Measurements from ENCODE around the gene SIDT1.

Gene SIDT1

GRCh38 chr3:113623324-113623723 lies 91.0 kb downstream of the SIDT1 start:
- Histone ChIP-seq H3K27ac (ENCODE audit: low read length) (no peak overlapping the region), H2AFZ (ENCODE audit: low read depth, low read length) (no peak overlapping the region), H3K27me3 (ENCODE audit: low read depth, low read length) (no peaks in the 10 kb centered on the region), H3K9ac (ENCODE audit: low read length) (no peak overlapping the region), H3K4me3 (ENCODE audit: low read length) (no peak overlapping the region), H3K36me3 (replicated peaks; ENCODE audit: low read depth, low read length) (no peaks in the 10 kb centered on the region), H4K20me1 (ENCODE audit: insufficient read depth, low read length) (no peaks in the 10 kb centered on the region), H3K4me1 (ENCODE audit: low read length) (peaks cover 32% of the 10 kb centered on the region), H3K4me2 (ENCODE audit: low read length) (no peak overlapping the region), H3K9me3 (ENCODE audit: insufficient read depth, low read length) (no peaks in the 10 kb centered on the region), H3K79me2 (ENCODE audit: low read length) (no peaks in the 10 kb centered on the region)
- TF ChIP-seq EZH2phosphoT487 (IDR thresholded peaks at IDR 0.05; ENCODE audit: low read depth) (no peak), CTCF (IDR thresholded peaks at IDR 0.05; ENCODE audit: low read depth, low read length) (no peak; the same call in 1 of the 2 replicates)

GRCh38 chr3:113623811-113624210 lies 91.5 kb downstream of the SIDT1 start:
- Histone ChIP-seq H2AFZ (ENCODE audit: low read depth, low read length) (no peak overlapping the region), H3K4me3 (ENCODE audit: low read length) (no peak overlapping the region), H3K27ac (ENCODE audit: low read length) (no peak overlapping the region)

GRCh38 chr3:113625834-113626233 lies 93.5 kb downstream of the SIDT1 start:
- Histone ChIP-seq H2AFZ (ENCODE audit: low read depth, low read length) (peak overlapping the region; percentile 77), H3K27me3 (ENCODE audit: low read depth, low read length) (no peaks in the 10 kb centered on the region), H3K4me1 (ENCODE audit: low read length) (peaks cover 33% of the 10 kb centered on the region), H3K79me2 (ENCODE audit: low read length) (no peaks in the 10 kb centered on the region), H3K9ac (ENCODE audit: low read length) (peak overlapping the region; percentile 54), H3K9me3 (ENCODE audit: insufficient read depth, low read length) (no peaks in the 10 kb centered on the region), H3K4me2 (ENCODE audit: low read length) (peak overlapping the region; percentile 90), H3K27ac (ENCODE audit: low read length) (no peak overlapping the region), H3K36me3 (replicated peaks; ENCODE audit: low read depth, low read length) (no peaks in the 10 kb centered on the region), H4K20me1 (ENCODE audit: insufficient read depth, low read length) (no peaks in the 10 kb centered on the region), H3K4me3 (ENCODE audit: low read length) (peak overlapping the region; percentile 80)
- TF ChIP-seq CTCF (IDR thresholded peaks at IDR 0.05; ENCODE audit: low read depth, low read length) (no peak), EZH2phosphoT487 (IDR thresholded peaks at IDR 0.05; ENCODE audit: low read depth) (no peak)

More at GRCh38 chr3:113623811-113624210, 91.5 kb downstream of the SIDT1 start:
- peaks cover 32% of the 10 kb centered on the region for H3K4me1 ChIP-seq (ENCODE audit: low read length)
- TF ChIP-seq CTCF (IDR thresholded peaks at IDR 0.05; ENCODE audit: low read depth, low read length) = no peak
- TF ChIP-seq EZH2phosphoT487 (IDR thresholded peaks at IDR 0.05; ENCODE audit: low read depth) = no peak
- H3K79me2 ChIP-seq (ENCODE audit: low read length) = no peaks in the 10 kb centered on the region
- no peaks in the 10 kb centered on the region for H3K9me3 ChIP-seq (ENCODE audit: insufficient read depth, low read length)
- H3K9ac ChIP-seq (ENCODE audit: low read length) = no peak overlapping the region
- H3K36me3 ChIP-seq (replicated peaks; ENCODE audit: low read depth, low read length) = no peaks in the 10 kb centered on the region
- no peaks in the 10 kb centered on the region for H3K27me3 ChIP-seq (ENCODE audit: low read depth, low read length)
- H3K4me2 ChIP-seq (ENCODE audit: low read length) = no peak overlapping the region
- H4K20me1 ChIP-seq (ENCODE audit: insufficient read depth, low read length) = no peaks in the 10 kb centered on the region

- peak overlapping the region; percentile 90 for H3K4me2 ChIP-seq (ENCODE audit: low read length)
- H3K4me1 ChIP-seq (ENCODE audit: low read length) = peaks cover 42% of the 10 kb centered on the region
- H2AFZ ChIP-seq (ENCODE audit: low read depth, low read length) = peak overlapping the region; percentile 77
- H4K20me1 ChIP-seq (ENCODE audit: insufficient read depth, low read length) = no peaks in the 10 kb centered on the region
- peak overlapping the region; percentile 80 for H3K4me3 ChIP-seq (ENCODE audit: low read length)
- H3K27me3 ChIP-seq (ENCODE audit: low read depth, low read length) = no peaks in the 10 kb centered on the region
- H3K9ac ChIP-seq (ENCODE audit: low read length) = peak overlapping the region; percentile 54
- no peak overlapping the region for H3K27ac ChIP-seq (ENCODE audit: low read length)
- H3K79me2 ChIP-seq (ENCODE audit: low read length) = no peaks in the 10 kb centered on the region
- TF ChIP-seq EZH2phosphoT487 (IDR thresholded peaks at IDR 0.05; ENCODE audit: low read depth) = no peak
- peak; percentile 94 for TF ChIP-seq CTCF (IDR thresholded peaks at IDR 0.05; ENCODE audit: low read depth, low read length)
- H3K9me3 ChIP-seq (ENCODE audit: insufficient read depth, low read length) = no peaks in the 10 kb centered on the region
- no peaks in the 10 kb centered on the region for H3K36me3 ChIP-seq (replicated peaks; ENCODE audit: low read depth, low read length)
Observed at GRCh38 chr3:113626503-113627371, 94.4 kb downstream of the SIDT1 start.
